Thyroid gland (tissue), 4 donors: ENCODE results near the gene SGK1. TPM values are rescaled to one million over a fixed set of nuclear protein-coding genes. Genes with fewer than 3 reads are reported as not detected.

ENCODE experiments used
- DNase-seq, 2 donors: peaks; one replicate each; pipeline ENCODE4 v3.0.0-alpha.2; 2019
- H3K27ac ChIP-seq, 3 donors: fragments of 200-600 bp; sonication (generic); 1 replicate in 2 of 3; 2 replicates in 1 of 3; pipeline ENCODE4 v1.5.1; 2016 to 2019; ENCODE audit warnings: mild to moderate bottlenecking in 1 of 3, moderate library complexity in 1 of 3
- H3K27me3 ChIP-seq: fragments of 200-600 bp; sonication (generic); one replicate; pipeline ENCODE4 v1.5.1; 2019
- H3K36me3 ChIP-seq, 2 donors: fragments of 200-600 bp; sonication (generic); one replicate each; pipeline ENCODE4 v1.5.1; 2016 to 2019
- H3K4me1 ChIP-seq, 2 donors: fragments of 200-600 bp; sonication (generic); one replicate each; pipeline ENCODE4 v1.5.1; 2017 to 2019
- H3K4me3 ChIP-seq, 3 donors: fragments of 200-600 bp; sonication (generic); replicated peaks in 1 of 3; 1 replicate in 2 of 3; 2 replicates in 1 of 3; pipeline ENCODE4 v1.5.1; 2016; ENCODE audit warnings: mild to moderate bottlenecking in 1 of 3
- H3K9me3 ChIP-seq: fragments of 200-600 bp; sonication (generic); one replicate; pipeline ENCODE4 v1.5.1; 2017
- POLR2A ChIP-seq, 2 donors: fragments of 450-650 bp; IDR thresholded peaks; one replicate each; pipeline ENCODE4 v1.6.1; 2017; ENCODE audit warnings: antibody characterized with exemption in 2 of 2, mild to moderate bottlenecking in 2 of 2, moderate library complexity in 1 of 2
- WGBS, 2 donors: methylation state at CpG; one replicate each; pipeline ENCODE4 v1.1.5; 2017; 5-methylcytosine and 5-hydroxymethylcytosine counted together
- intact Hi-C: fragments of 100-400 bp; cut with DNase I; formaldehyde crosslinking; loops from one replicate; pipeline ENCODE4 v1.15.1; 2023
- total RNA-seq, 4 donors: library from RNA; depleted of rRNA; stranded (reverse); fragments of >200 nt; gene quantifications; one replicate each; pipeline ENCODE4 v1.2.3, GENCODE V29; 2016
- TF ChIP-seq, protein P1 (sequence below), 6 experiments: fragments of 200-600 bp in 3 of 6; fragments of 450-650 bp in 3 of 6; sonication (generic) in 3 of 6; IDR thresholded peaks; one replicate each; pipeline ENCODE4 v1.5.1; 2016 to 2019; ENCODE audit warnings: antibody characterized with exemption in 6 of 6, mild to moderate bottlenecking in 2 of 6, inconsistent platforms in 1 of 6, moderate library complexity in 1 of 6

The SGK1 gene
- total RNA-seq, 4 donors from 2014 or later, result 151 to 361 (median 194) TPM

DNA sequence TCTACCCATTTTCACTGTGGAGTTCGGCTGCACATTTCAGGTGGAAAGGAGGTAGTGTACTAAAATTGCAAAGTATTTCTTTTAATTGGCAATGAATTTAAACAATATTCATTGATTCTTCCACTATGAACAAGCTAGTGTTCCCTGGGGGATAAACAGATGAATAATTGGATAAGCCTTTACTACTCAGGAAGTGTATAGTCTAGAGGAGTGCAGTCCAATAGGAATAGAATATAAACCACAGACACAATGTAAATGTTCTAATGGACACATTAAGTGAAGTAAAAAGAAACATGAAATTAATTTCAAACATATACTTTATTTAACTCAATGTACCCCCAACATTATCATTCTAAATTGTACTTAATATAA is 28.7 kb downstream of the SGK1 start:
- Histone ChIP-seq H3K9me3 (no peaks in the 10 kb centered on the region), H3K36me3 (no peaks in the 10 kb centered on the region), H3K4me3 (no peak overlapping the region), H3K27me3 (no peaks in the 10 kb centered on the region), H3K4me1 (peaks cover 0 to 15% of the 10 kb centered on the region in 2 donors), H3K27ac (no peak overlapping the region)
- no peak for DNase-seq
- 91 to 94% methylated on average over 1 of the region's 1 CpG for WGBS, 2 donors
- intact Hi-C loops, result no loop called here
- TF ChIP-seq, protein P1, sequence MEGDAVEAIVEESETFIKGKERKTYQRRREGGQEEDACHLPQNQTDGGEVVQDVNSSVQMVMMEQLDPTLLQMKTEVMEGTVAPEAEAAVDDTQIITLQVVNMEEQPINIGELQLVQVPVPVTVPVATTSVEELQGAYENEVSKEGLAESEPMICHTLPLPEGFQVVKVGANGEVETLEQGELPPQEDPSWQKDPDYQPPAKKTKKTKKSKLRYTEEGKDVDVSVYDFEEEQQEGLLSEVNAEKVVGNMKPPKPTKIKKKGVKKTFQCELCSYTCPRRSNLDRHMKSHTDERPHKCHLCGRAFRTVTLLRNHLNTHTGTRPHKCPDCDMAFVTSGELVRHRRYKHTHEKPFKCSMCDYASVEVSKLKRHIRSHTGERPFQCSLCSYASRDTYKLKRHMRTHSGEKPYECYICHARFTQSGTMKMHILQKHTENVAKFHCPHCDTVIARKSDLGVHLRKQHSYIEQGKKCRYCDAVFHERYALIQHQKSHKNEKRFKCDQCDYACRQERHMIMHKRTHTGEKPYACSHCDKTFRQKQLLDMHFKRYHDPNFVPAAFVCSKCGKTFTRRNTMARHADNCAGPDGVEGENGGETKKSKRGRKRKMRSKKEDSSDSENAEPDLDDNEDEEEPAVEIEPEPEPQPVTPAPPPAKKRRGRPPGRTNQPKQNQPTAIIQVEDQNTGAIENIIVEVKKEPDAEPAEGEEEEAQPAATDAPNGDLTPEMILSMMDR (IDR thresholded peaks at IDR 0.05), result no peak
- TF ChIP-seq POLR2A (IDR thresholded peaks at IDR 0.05), result no peak

DNA sequence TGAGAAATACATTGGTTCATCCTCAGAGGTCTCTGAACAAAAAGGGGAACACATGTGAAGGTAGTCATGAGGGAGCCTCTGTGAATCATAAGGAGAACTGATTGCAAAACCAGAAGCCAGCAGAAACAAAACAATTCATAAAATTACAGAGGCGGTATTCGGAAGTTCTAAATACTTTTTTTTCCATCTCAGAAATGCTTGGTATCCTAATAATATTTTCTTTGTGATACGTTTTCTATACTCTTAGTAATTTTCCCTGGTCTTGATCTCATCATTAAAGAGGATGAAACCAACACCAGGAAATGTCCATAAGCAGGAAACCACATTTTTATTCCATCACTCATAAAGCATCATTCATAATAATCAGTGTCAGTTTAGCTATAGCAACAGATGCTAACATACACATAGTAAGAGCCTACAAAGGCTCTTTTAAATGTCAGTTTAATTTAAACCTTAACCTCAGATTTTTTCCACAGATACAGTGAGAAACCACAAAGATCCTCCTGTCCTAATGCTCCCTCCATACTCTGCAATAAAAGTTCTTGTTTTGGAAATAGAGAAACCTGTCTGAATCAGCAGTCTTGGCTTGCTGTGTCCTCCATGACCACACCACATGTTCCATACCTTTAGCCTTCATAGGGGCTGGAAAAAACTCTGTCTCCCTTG is 29.2 kb downstream of the SGK1 start:
- H3K36me3 ChIP-seq, result no peaks in the 10 kb centered on the region
- TF ChIP-seq POLR2A (IDR thresholded peaks at IDR 0.05), result no peak
- TF ChIP-seq, protein P1 (IDR thresholded peaks at IDR 0.05), result no peak
- H3K4me3 ChIP-seq, result no peak overlapping the region
- no peak for DNase-seq
- WGBS, 2 donors, result 79 to 84% methylated on average over 3 of the region's 3 CpGs
- no peaks in the 10 kb centered on the region for H3K9me3 ChIP-seq
- no peaks in the 10 kb centered on the region for H3K27me3 ChIP-seq
- no peak overlapping the region for H3K27ac ChIP-seq
- peaks cover 0 to 15% of the 10 kb centered on the region in 2 donors for H3K4me1 ChIP-seq
- intact Hi-C loops, result no loop called here

DNA sequence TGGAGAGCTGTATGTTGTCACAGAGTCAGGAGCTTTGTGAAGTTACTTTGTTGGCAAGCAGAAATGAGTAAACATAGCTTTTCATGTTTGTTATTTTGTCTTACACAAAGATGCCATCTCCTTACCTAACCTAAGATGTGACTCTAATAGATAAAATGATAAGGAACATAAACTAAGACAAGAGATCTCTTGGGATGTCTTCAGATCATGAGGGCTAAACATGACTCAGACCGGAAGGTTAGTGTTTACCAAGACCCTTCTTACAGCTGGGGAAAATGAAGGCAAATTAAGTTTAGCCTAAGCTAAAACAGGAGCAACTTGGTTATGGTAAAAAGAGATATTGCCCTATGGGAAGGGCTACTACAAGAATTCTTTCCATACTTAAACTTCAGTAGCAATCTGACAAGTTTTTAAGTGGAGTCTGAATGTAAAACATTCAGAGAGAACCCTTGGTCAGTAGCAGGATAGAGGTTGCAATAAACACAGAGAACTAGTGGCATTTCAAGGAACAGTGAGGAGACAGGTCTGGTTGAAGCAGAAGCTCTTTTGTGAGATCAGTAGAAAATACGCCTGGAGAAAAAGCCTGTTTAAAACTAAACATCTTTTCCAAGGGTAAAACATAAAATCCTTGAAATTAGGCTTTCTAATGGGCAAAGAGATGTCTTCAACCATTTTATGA is 29.9 kb downstream of the SGK1 start:
- Histone ChIP-seq H3K4me1 (peaks cover 0 to 15% of the 10 kb centered on the region in 2 donors), H3K36me3 (no peaks in the 10 kb centered on the region), H3K4me3 (no peak overlapping the region), H3K27ac (peak overlapping the region in 1 of 3 donors; percentile 14), H3K9me3 (no peaks in the 10 kb centered on the region), H3K27me3 (no peaks in the 10 kb centered on the region)
- intact Hi-C loops, result no loop called here
- TF ChIP-seq POLR2A (IDR thresholded peaks at IDR 0.05), result no peak
- TF ChIP-seq, protein P1 (IDR thresholded peaks at IDR 0.05), result no peak
- no peak for DNase-seq
- 78 to 80% methylated on average over 2 of the region's 2 CpGs for WGBS, 2 donors

DNA sequence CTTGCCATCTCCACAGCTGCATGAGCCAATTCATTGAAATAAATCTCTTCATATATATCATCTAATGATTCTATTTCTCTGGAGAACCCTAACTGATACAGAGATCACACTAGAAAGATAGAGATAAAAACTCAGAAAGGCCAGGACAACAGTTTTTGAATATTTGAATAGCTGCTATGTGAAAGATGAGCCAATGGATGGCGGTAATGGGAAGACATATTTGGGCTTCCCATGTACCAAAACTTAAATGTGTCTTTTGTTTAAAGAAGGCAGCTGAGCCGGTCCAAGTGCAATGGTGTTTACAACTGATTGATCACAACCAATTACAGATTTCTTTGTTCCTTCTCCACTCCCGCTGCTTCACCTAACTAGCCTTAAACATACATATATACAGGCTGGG is 35.1 kb downstream of the SGK1 start:
- Histone ChIP-seq H3K36me3 (no peaks in the 10 kb centered on the region), H3K4me1 (peaks cover 0 to 2% of the 10 kb centered on the region in 2 donors), H3K4me3 (no peak overlapping the region), H3K9me3 (no peaks in the 10 kb centered on the region), H3K27me3 (no peaks in the 10 kb centered on the region), H3K27ac (no peak overlapping the region)
- intact Hi-C loops, result no loop called here
- no peak for DNase-seq
- 86 to 94% methylated on average over 3 of the region's 3 CpGs for WGBS, 2 donors
- TF ChIP-seq, protein P1 (IDR thresholded peaks at IDR 0.05), result no peak
- TF ChIP-seq POLR2A (IDR thresholded peaks at IDR 0.05), result no peak

DNA sequence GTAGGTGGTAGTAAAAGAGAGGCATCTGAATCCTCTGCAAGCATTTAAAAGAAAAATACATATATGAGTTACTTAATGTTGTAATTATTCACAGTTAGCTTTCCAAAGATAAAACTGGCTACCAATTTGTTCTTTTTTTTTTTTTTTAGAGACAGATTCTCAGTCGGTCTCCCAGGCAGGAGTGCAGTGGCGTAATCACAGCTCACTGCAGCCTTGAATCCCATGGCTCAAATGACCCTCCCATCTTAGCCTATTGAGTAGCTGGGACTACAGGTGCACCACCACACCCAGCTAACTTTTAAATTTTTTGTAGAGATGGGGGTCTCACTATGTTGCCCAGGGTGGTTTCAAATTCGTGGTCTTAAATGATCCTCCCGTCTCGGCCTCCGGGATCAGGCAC is 36.5 kb downstream of the SGK1 start:
- H3K4me1 ChIP-seq, result peaks cover 6 to 12% of the 10 kb centered on the region in 2 donors
- H3K4me3 ChIP-seq, result no peak overlapping the region
- H3K27ac ChIP-seq, result no peak overlapping the region
- no peak for DNase-seq
- 95 to 97% methylated on average over 6 of the region's 6 CpGs for WGBS, 2 donors
- H3K36me3 ChIP-seq, result no peaks in the 10 kb centered on the region
- no peaks in the 10 kb centered on the region for H3K9me3 ChIP-seq
- TF ChIP-seq POLR2A (IDR thresholded peaks at IDR 0.05), result no peak
- intact Hi-C loops, result no loop called here
- H3K27me3 ChIP-seq, result no peaks in the 10 kb centered on the region
